ENCODE results near the gene TTC14. TPM values are rescaled to one million over a fixed set of nuclear protein-coding genes. Genes with fewer than 3 reads are reported as not detected.
A peak's percentile ranks its signal among the peaks of the same experiment; 100 is the strongest.

The TTC14 gene
- polyA plus RNA-seq, 2 of the 4 experiments (the other 2 are of a cell fraction): 16.4 to 43.7 TPM

GRCh38 chr3:180594631-180595558, 7.1 kb upstream of the TTC14 start (continued):
- TF ChIP-seq EHF (CRISPR knock-in tag; IDR thresholded peaks at IDR 0.05) (no peak), E2F6 (IDR thresholded peaks at IDR 0.05; ENCODE audit: borderline replicate concordance, low read depth) (no peak), SREBF2 (IDR thresholded peaks at IDR 0.05) (no peak), HES2 (IDR thresholded peaks at IDR 0.05) (no peak), RAD21 (conservative IDR thresholded peaks at IDR 0.05 in 1 of 2, IDR thresholded peaks at IDR 0.05 in 1 of 2) (peak; percentile 54 to 69; a peak in 4 of 5 replicates), HOXA7 (CRISPR knock-in tag; IDR thresholded peaks at IDR 0.05) (no peak), EHMT2 (IDR thresholded peaks at IDR 0.05; ENCODE audit: low read depth) (no peak)

GRCh38 chr3:180595559-180595935, 6.4 kb upstream of the TTC14 start:
- FAIRE-seq (no peak), ATAC-seq (no peak), DNase-seq (ENCODE audit: low read depth in 1 of 2, low spot score in 1 of 2) (no peak)
- Histone ChIP-seq H3K4me1 (no peaks in the 10 kb centered on the region), H3K4me2 (no peak overlapping the region), H3K27ac (no peak overlapping the region), H3K4me3 (no peak overlapping the region), H3K9me3 (no peaks in the 10 kb centered on the region; the same call in 2 of the 3 replicates)
- CTCF ChIA-PET: interaction anchor here (0.7 to 1.3 kb wide), 4 partner anchors 11 to 669 kb away, joined by 3 to 5 read pairs (median 4); no protein-coding TSS in a partner anchor
- WGBS (ENCODE audit: missing lambda C conversion rate): 0% methylated on average over 1 of the region's 1 CpG
- POLR2A ChIA-PET: no interaction called here
- TF ChIP-seq POLR2A (IDR thresholded peaks at IDR 0.05; ENCODE audit: low read length) (no peak), RCOR1 (IDR thresholded peaks at IDR 0.05; ENCODE audit: low read depth, low read length) (no peak), ZSCAN20 (CRISPR knock-in tag; IDR thresholded peaks at IDR 0.05) (no peak), CTCF (IDR thresholded peaks at IDR 0.05) (no peak), TP53 (CRISPR knock-in tag; IDR thresholded peaks at IDR 0.05) (no peak), HOXB13 (CRISPR knock-in tag; IDR thresholded peaks at IDR 0.05; ENCODE audit: low read depth) (no peak), PHF8 (IDR thresholded peaks at IDR 0.05; ENCODE audit: borderline replicate concordance, low read depth) (no peak), CBX8 (IDR thresholded peaks at IDR 0.05) (no peak)

GRCh38 chr3:180600473-180600872, 1.5 kb upstream of the TTC14 start:
- Histone ChIP-seq H3K4me3 (no peak overlapping the region), H3K27ac (no peak overlapping the region), H3K4me2 (no peak overlapping the region), H3K4me1 (peaks cover 10% of the 10 kb centered on the region; the same call in 1 of the 3 replicates), H3K9me3 (peaks cover 11% of the 10 kb centered on the region)
- POLR2A ChIA-PET: no interaction called here
- no peak for ATAC-seq
- CTCF ChIA-PET: interaction anchor here (2.0 kb wide), 1 partner anchor 671 kb away, joined by 5 read pairs; no protein-coding TSS in a partner anchor
- DNase-seq (ENCODE audit: low read depth in 1 of 2, low spot score in 1 of 2): no peak
- no peak for FAIRE-seq
- WGBS (ENCODE audit: missing lambda C conversion rate): 97% methylated on average over 15 of the region's 15 CpGs
- no peak for TF ChIP-seq SMC3 (IDR thresholded peaks at IDR 0.05)
- TF ChIP-seq E2F6 (IDR thresholded peaks at IDR 0.05; ENCODE audit: borderline replicate concordance, low read depth): no peak
- TF ChIP-seq FOSB (CRISPR knock-in tag; IDR thresholded peaks at IDR 0.05): no peak
- TF ChIP-seq RARB (CRISPR knock-in tag; IDR thresholded peaks at IDR 0.05): no peak
- no peak for TF ChIP-seq KDM1A (IDR thresholded peaks at IDR 0.05; ENCODE audit: low read depth)
- no peak for TF ChIP-seq BCL3 (IDR thresholded peaks at IDR 0.05)
- TF ChIP-seq RFX5 (IDR thresholded peaks at IDR 0.05): no peak
- no peak for TF ChIP-seq BHLHE40 (IDR thresholded peaks at IDR 0.05; ENCODE audit: low read depth, low read length)
- TF ChIP-seq HEYL (CRISPR knock-in tag; IDR thresholded peaks at IDR 0.05): no peak
- TF ChIP-seq ZNF302 (CRISPR knock-in tag; IDR thresholded peaks at IDR 0.05): no peak
- no peak for TF ChIP-seq CBX2 (IDR thresholded peaks at IDR 0.05; ENCODE audit: borderline replicate concordance, low read depth)
- TF ChIP-seq NPAS2 (CRISPR knock-in tag; IDR thresholded peaks at IDR 0.05; ENCODE audit: borderline replicate concordance): no peak
